GM10266 (cell line): ENCODE results near the gene TOP3A.

Source experiments
- DNase-seq: peaks from one replicate; pipeline ENCODE4 v3.0.0; 2012; ENCODE audit errors: extremely low spot score
- CTCF ChIP-seq: IDR thresholded peaks from 2 replicates; pipeline ENCODE4 v1.5.1; 2012; ENCODE audit warnings: mild to moderate bottlenecking, low read depth; ENCODE audit not compliant: control insufficient read depth, insufficient read depth; ENCODE audit errors: missing control alignments

Gene TOP3A

GRCh38 chr17:18328643-18329204 lies 13.9 kb upstream of the TOP3A start:
- DNase-seq = no peak
- no peak for TF ChIP-seq CTCF

DNA sequence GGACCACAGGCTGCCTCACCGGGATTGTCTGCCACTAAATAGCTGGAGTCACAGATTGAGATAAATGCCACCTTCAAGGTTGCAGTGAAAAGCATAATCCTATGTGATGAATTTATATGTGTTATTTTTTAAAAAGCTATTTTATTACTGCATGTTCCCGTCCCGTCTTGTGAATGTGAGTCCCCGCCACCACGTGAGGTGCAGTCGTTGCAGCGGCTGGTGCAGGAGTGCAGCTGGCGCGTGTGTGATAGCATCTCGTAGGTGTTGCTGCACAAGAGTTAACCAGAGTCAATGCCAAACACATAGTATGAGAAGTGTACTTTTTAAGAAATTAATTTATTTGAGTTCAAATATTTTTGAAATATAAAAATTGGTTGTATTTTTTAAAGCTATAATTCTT lies 12.8 kb upstream of the TOP3A start:
- TF ChIP-seq CTCF = no peak
- no peak for DNase-seq

DNA sequence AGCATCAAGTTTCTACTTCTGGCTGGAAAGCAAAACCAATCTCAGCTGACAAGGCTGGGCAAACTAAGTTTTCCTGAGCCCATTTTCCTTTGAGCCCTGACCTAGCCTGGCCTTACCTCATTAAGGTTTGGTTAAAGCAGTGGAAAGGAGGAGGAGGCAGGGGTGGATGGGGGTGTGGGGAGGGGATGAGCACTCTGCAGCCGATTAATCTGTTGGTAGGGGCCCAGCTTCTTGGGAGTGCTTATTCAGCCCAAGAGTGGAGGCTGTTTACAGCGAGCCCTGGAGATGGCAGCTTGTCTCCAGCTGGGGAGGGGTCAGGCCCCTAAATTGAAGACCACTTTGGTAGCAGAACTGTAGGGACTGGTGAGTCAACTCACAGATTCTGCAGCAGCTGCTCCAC lies 12.3 kb upstream of the TOP3A start:
- DNase-seq = no peak
- TF ChIP-seq CTCF = no peak

DNA sequence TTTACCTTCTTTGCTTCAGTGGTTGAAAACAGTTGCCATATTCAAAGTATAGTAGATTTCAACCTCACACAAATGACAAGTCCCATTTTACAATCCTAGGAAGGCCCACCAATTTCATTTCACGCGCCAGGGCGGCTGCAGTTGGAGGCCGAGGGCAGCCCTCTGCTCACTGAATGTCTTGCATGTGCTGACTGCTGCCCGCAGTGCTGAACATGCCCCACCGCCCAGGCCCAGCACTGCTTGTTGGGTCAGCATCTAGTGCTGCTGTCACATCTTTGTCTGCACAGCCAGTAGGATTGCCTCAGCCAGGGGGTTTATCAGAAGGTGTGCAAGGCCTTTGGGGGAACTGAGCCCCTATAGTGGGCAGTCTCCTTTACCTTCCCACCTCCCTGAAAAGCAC lies 11.8 kb upstream of the TOP3A start:
- no peak for DNase-seq
- no peak for TF ChIP-seq CTCF

- no peak for DNase-seq
- TF ChIP-seq CTCF = no peak
Measured at GRCh38 chr17:18326039-18326438, 11.2 kb upstream of the TOP3A start.

- TF ChIP-seq CTCF = no peak
- no peak for DNase-seq
Measured at GRCh38 chr17:18324140-18325050, 9.6 kb upstream of the TOP3A start.

DNA sequence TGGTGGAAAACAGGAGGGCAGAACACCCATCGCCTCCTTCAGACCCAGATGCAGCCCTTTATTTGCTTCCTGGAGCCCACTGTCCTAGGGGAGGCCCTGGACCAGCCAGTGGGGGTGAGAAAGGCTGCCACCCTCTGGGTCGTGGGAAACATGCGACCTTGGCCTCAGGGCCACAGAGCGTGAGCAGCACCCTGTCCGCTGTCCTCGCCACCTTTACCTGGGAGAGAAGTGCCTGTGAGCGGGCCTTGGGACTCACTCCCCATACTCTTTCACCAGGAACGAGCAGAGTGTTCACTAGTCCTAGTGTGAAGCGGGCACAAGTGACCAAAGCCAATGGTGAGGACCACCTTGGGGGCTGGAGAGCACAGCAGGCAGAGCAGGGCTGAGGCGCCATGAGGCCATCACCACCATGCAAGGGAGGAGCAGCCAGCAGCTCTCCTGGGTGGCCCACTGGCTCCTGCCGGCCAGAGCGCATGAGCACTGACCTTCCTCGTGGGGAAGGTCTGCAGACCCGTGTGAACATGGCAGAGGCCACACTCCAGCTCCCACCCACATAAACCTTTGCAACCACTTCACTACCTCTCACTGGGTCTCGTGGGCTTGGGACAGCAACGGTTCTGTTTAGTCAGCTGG lies 8.8 kb upstream of the TOP3A start:
- TF ChIP-seq CTCF = no peak
- DNase-seq = no peak
